PC-9 (cell line): ENCODE data around the gene DNMT3B.

Source experiments
- CTCF ChIP-seq: fragments of 200-600 bp; sonication (generic); conservative IDR thresholded peaks from 2 replicates; pipeline ENCODE4 v1.6.1; 2017; ENCODE audit warnings: mixed run types, antibody characterized with exemption, mild to moderate bottlenecking, moderate library complexity
- EZH2 ChIP-seq: fragments of 200-600 bp; sonication (generic); IDR thresholded peaks from 2 replicates; pipeline ENCODE4 v1.8.0; 2017; ENCODE audit warnings: antibody characterized with exemption, low read depth

- TF ChIP-seq EZH2, result no peak
- TF ChIP-seq CTCF, result no peak
Observed at GRCh38 chr20:32737371-32738223, 24.6 kb upstream of the DNMT3B start.
